Uterus (tissue), 4 donors: ENCODE measurements around the gene METTL25. TPM values are rescaled to one million over a fixed set of nuclear protein-coding genes. Genes with fewer than 3 reads are reported as not detected.

ENCODE experiments used
- DNase-seq, 2 donors: peaks; one replicate each; pipeline ENCODE4 v3.0.0-alpha.2; 2019 to 2020
- H3K27ac ChIP-seq, 2 donors: fragments of 200-600 bp; sonication (generic); 1 replicate in 1 of 2; 2 replicates in 1 of 2; pipeline ENCODE4 v1.5.1; 2016 to 2018
- H3K27me3 ChIP-seq, 2 donors: fragments of 200-600 bp; sonication (generic); one replicate each; pipeline ENCODE4 v1.5.1; 2018 to 2019; ENCODE audit warnings: control low read depth in 1 of 2
- H3K36me3 ChIP-seq, 2 donors: fragments of 200-600 bp; sonication (generic); one replicate each; pipeline ENCODE4 v1.5.1; 2019; ENCODE audit warnings: control low read depth in 1 of 2
- H3K4me1 ChIP-seq, 2 donors: fragments of 200-600 bp; sonication (generic); one replicate each; pipeline ENCODE4 v1.5.1; 2018 to 2019; ENCODE audit warnings: control low read depth in 1 of 2
- H3K4me3 ChIP-seq, 2 donors: fragments of 200-600 bp; sonication (generic); 1 replicate in 1 of 2; 2 replicates in 1 of 2; pipeline ENCODE4 v1.5.1; 2018 to 2019; ENCODE audit warnings: mild to moderate bottlenecking in 1 of 2
- H3K9me3 ChIP-seq, 2 donors: fragments of 200-600 bp; sonication (generic); one replicate each; pipeline ENCODE4 v1.5.1; 2019; ENCODE audit warnings: control low read depth in 1 of 2
- CTCF ChIP-seq, 4 experiments: fragments of 200-600 bp in 2 of 4; fragments of 450-650 bp in 2 of 4; sonication (generic) in 2 of 4; IDR thresholded peaks; one replicate each; pipeline ENCODE4 v1.5.1; 2016 to 2019; ENCODE audit warnings: antibody characterized with exemption in 4 of 4, mild to moderate bottlenecking in 2 of 4, moderate library complexity in 1 of 4
- POLR2A ChIP-seq, 2 donors: fragments of 450-650 bp; IDR thresholded peaks; one replicate each; pipeline ENCODE4 v1.6.1; 2016; ENCODE audit warnings: antibody characterized with exemption in 2 of 2, mild to moderate bottlenecking in 1 of 2, moderate library complexity in 1 of 2
- intact Hi-C: fragments of 100-400 bp; cut with DNase I; formaldehyde crosslinking; loops from one replicate; pipeline ENCODE4 v1.15.1; 2023; ENCODE audit warnings: low total_unique reads
- total RNA-seq, 4 donors: library from RNA; depleted of rRNA in 3 of 4; stranded (reverse); fragments of >200 nt in 3 of 4; gene quantifications; one replicate each; pipeline versions ENCODE4 v1.1.0 to v1.2.4, GENCODE V29; 2014 to 2023
- donor health status: DM: yes; HTN: yes; CAD: no.

Gene METTL25
- total RNA-seq, 4 donors from 2014 or later, result 22.6 to 48.7 (median 32.8) TPM

DNA sequence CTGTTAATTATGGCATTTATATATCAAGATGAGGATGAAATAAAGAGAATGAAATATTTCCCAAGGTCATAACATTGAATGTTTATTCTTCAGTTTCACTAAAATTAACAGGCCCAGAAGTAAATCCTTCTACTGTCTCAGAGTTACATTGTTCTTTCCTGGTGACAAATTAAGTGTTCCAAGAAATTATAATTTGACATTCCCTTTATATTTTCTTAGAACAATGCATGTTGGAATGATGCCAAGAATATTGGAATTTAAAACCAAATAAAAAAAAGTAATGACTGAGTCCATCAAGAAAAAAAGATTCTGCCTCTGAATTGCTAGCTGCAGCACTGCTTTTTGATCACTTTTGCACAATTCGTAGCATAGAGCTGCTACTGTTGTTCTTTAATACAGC, 152.1 kb downstream of the METTL25 start:
- TF ChIP-seq POLR2A (IDR thresholded peaks at IDR 0.05), result no peak
- no peak for TF ChIP-seq CTCF (IDR thresholded peaks at IDR 0.05)
- no peak for DNase-seq
- no peaks in the 10 kb centered on the region for H3K36me3 ChIP-seq

DNA sequence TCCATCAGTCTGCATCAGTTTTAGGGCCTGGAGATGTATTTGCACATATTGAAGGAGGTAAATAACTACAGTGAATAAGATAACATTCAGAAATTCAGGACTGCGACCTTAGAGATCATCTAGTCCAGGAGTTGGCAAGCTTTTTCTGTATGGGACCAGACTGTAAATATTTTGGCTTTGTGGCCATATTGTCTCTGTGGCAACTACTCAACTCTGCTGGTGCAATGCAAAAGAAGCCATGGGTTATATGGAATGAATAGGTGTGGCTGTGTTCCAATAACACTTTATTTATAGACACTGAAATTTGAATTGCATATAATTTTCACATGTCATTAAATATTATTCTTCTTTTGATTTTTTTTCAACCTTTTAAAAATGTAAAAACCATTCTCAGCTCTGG, 156.6 kb downstream of the METTL25 start:
- Histone ChIP-seq H3K9me3 (no peaks in the 10 kb centered on the region), H3K4me1 (no peaks in the 10 kb centered on the region), H3K4me3 (no peak overlapping the region), H3K27ac (no peak overlapping the region), H3K27me3 (no peaks in the 10 kb centered on the region), H3K36me3 (no peaks in the 10 kb centered on the region)
- TF ChIP-seq CTCF (IDR thresholded peaks at IDR 0.05) (no peak), POLR2A (IDR thresholded peaks at IDR 0.05) (no peak)
- intact Hi-C loops, result no loop called here
- no peak for DNase-seq

More for the DNA sequence above, 152.1 kb downstream of the METTL25 start:
- H3K4me3 ChIP-seq, result no peak overlapping the region
- no peaks in the 10 kb centered on the region for H3K4me1 ChIP-seq
- H3K27ac ChIP-seq, result no peak overlapping the region
- intact Hi-C loops, result no loop called here
- H3K9me3 ChIP-seq, result no peaks in the 10 kb centered on the region
- H3K27me3 ChIP-seq, result no peaks in the 10 kb centered on the region

- H3K4me3 ChIP-seq, result no peak overlapping the region
- H3K36me3 ChIP-seq, result no peaks in the 10 kb centered on the region
- DNase-seq, result no peak
- no peaks in the 10 kb centered on the region for H3K27me3 ChIP-seq
- no peak overlapping the region for H3K27ac ChIP-seq
- H3K9me3 ChIP-seq, result no peaks in the 10 kb centered on the region
- intact Hi-C loops, result no loop called here
- H3K4me1 ChIP-seq, result no peaks in the 10 kb centered on the region
- no peak for TF ChIP-seq CTCF (IDR thresholded peaks at IDR 0.05)
- TF ChIP-seq POLR2A (IDR thresholded peaks at IDR 0.05), result no peak
Observed at GRCh38 chr12:82515652-82516051, 157.3 kb downstream of the METTL25 start.

DNA sequence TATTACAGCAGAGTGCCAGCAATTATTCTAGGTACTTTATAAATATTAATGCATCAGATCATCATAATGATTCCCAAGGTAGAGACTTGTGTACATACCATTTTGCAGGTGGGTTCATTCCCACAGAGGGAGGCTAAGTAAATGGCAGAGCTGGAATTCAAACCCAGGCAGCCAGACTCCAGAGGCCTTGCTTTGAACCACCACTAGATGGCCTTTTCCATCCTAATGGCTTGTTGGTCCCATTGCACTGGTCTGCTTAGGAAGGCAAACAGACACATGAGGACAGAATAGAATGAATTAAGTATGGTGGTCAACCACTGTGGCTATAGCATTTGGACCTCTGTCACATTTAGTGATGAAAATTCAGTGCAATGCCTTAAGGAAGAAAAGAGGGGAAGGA, 158.7 kb downstream of the METTL25 start:
- no peaks in the 10 kb centered on the region for H3K36me3 ChIP-seq
- TF ChIP-seq CTCF (IDR thresholded peaks at IDR 0.05) (no peak), POLR2A (IDR thresholded peaks at IDR 0.05) (no peak)
- H3K9me3 ChIP-seq, result no peaks in the 10 kb centered on the region
- H3K4me3 ChIP-seq, result no peak overlapping the region
- no peak overlapping the region for H3K27ac ChIP-seq
- no peaks in the 10 kb centered on the region for H3K4me1 ChIP-seq
- no peak for DNase-seq
- H3K27me3 ChIP-seq, result no peaks in the 10 kb centered on the region
- intact Hi-C loops, result no loop called here

DNA sequence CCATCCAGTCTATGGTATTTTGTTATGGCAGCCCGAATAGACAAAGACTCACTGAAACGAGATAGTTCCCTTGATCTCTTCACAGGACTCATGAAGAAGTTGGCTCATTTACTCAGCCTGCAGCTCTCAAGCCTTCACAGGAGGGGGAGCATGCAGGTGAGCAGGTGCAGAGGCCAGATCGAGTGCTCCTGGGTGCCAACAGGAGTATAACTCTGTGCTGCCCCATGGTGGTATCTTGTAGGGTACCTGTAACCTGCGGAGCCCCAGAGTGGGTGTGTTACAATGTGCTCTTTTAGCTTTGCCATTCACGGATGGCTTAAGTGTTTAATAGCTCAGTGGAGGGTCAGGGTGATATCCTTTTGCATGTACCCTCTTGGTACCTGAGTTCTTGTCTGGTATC, 159.5 kb downstream of the METTL25 start:
- H3K4me1 ChIP-seq, result no peaks in the 10 kb centered on the region
- H3K4me3 ChIP-seq, result no peak overlapping the region
- H3K27ac ChIP-seq, result no peak overlapping the region
- no peaks in the 10 kb centered on the region for H3K36me3 ChIP-seq
- no peak for TF ChIP-seq CTCF (IDR thresholded peaks at IDR 0.05)
- no peak for TF ChIP-seq POLR2A (IDR thresholded peaks at IDR 0.05)
- no peak for DNase-seq
- H3K9me3 ChIP-seq, result no peaks in the 10 kb centered on the region
- no peaks in the 10 kb centered on the region for H3K27me3 ChIP-seq
- intact Hi-C loops, result no loop called here
